GM12891 (cell line): ENCODE measurements around the gene PRR7.
A peak's percentile ranks its signal among the peaks of the same experiment; 100 is the strongest.

ENCODE experiments used
- DNase-seq: peaks from one replicate; pipeline ENCODE4 v3.0.0; 2011; ENCODE audit warnings: low spot score; ENCODE audit not compliant: insufficient read length
- FAIRE-seq: peaks from 2 replicates; lab custom pipeline; 2011; peaks lifted over from hg19 to GRCh38; lab: Jason Lieb, UNC
- PAX5 ChIP-seq: IDR thresholded peaks from 2 replicates; pipeline ENCODE4 v1.6.1; 2011; ENCODE audit warnings: low read length, moderate library complexity, mild to moderate bottlenecking; ENCODE audit not compliant: insufficient read depth, severe bottlenecking
- POLR2A ChIP-seq: IDR thresholded peaks from 2 replicates; pipeline ENCODE4 v1.6.1; 2011; ENCODE audit warnings: low read depth, low read length, control low read depth
- POLR2AphosphoS5 ChIP-seq: IDR thresholded peaks from 2 replicates; pipeline ENCODE4 v1.6.1; 2011; ENCODE audit warnings: low read depth, low read length, control low read depth
- POU2F2 ChIP-seq: IDR thresholded peaks from 2 replicates; pipeline ENCODE4 v1.6.1; 2011; ENCODE audit warnings: low read depth, mild to moderate bottlenecking, control low read depth, low read length, moderate library complexity
- SPI1 ChIP-seq: IDR thresholded peaks from 2 replicates; pipeline ENCODE4 v1.6.1; 2011; ENCODE audit warnings: low read depth, low read length, control low read depth
- TAF1 ChIP-seq: IDR thresholded peaks from 2 replicates; pipeline ENCODE4 v1.6.1; 2011; ENCODE audit warnings: low read depth, low read length, control low read depth

PRR7 gene

GRCh38 chr5:177468685-177469628 is 22.3 kb downstream of the PRR7 start:
- FAIRE-seq: no peak
- TF ChIP-seq POLR2AphosphoS5: no peak
- no peak for TF ChIP-seq POU2F2
- no peak for TF ChIP-seq PAX5
- TF ChIP-seq POLR2A: no peak
- TF ChIP-seq SPI1: no peak
- TF ChIP-seq TAF1: no peak
- DNase-seq: no peak

DNA sequence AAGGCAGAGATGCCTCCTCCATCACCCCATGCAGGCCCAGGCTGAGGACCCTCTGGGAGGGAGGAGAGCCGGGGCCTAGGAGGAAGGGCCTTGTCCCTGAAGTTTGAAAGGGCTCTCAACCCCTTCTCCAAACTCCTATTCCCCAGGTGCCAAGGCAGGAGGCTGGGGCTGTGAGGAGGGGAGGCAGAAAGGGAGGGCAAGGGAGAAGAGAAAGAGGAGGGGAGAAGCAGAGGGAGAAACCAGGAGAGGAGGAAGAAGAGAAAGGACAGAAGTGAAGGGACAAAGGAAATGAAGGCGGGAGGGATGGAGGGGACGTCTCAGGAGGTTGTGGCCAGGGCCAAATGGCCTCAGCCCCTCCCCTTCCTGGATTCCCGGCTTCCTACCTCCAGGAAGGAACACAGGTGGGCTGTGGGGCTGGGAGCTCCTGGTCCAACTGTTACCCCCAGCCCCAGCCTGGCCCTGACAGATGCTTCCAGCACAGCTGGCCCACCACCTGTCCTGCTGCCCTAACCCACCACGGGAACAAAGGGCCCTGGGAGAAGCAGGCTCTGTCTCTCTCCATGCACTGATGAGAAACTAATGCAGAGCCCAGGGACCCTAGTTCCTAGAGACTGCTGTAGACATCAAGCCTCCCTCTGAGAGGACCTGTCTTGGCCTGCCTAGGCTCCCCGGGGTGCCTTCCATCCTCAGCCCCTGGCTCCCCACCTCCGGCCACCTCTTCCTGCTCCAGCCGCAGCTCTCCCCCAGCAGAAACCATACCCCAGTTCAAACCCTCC is 23.3 kb downstream of the PRR7 start:
- TF ChIP-seq TAF1 (no peak), PAX5 (no peak), POLR2AphosphoS5 (no peak), POU2F2 (no peak), SPI1 (no peak), POLR2A (no peak)
- DNase-seq: no peak
- no peak for FAIRE-seq

GRCh38 chr5:177470759-177471536 is 24.3 kb downstream of the PRR7 start:
- DNase-seq (no peak), FAIRE-seq (peak; percentile 70)
- TF ChIP-seq SPI1: no peak
- no peak for TF ChIP-seq POLR2A
- no peak for TF ChIP-seq POLR2AphosphoS5
- TF ChIP-seq PAX5: no peak

- TF ChIP-seq POU2F2 (no peak), POLR2AphosphoS5 (no peak), PAX5 (no peak), POLR2A (no peak), SPI1 (no peak)
- FAIRE-seq (peak; percentile 47), DNase-seq (no peak)
These were observed 25.2 kb downstream of the PRR7 start for GRCh38 chr5:177471610-177472356.

DNA sequence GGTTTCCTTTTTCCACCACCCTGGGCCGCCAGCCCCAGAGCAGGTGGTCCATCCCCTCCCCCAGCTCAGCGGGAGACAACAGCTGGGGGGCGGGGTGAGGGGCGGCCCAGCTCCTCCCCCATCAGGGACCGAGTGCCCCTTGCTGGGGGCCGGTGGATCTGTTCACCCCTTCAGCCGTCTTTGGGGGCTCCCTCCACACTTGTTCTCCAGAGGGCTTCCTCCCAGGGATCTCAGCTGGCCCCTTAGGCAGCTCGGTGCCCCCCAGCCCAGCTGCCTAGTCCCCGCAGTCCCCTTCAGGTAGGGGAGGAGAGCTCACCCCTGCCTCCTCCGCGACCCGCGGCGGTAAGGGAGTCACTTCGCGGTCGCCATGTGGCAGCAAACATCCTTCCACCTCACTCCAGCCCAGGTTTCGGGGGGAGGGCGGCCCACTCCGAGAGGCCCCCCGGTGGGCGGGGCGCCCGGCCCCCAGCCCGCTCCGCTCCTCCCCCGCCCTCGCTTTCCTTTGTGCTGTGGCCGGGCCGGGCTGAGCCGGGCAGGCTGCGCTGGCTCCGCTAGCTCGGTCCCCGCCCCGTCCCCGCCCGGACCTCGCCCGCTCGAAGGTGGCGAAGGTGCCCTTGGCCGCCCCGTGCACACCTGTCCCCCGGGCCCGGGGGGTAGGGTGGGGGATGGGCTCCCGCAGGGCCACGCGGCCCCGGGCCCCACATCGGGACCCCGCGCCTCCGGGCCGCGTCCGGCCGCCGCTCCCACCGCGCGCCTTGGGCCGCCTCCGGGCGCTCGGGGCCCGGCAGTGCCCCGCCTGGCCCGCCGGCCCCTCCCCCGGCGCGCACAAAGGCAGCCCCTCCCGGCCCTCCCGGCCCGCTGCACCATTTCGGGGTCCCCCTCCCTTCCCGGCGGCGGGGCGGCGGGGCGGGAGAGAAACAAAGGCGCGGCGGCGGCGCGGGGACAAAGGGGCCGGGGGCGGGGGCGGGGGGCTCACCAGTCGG is 26.1 kb downstream of the PRR7 start:
- FAIRE-seq: peak; percentile 94
- DNase-seq: peak; percentile 91
- TF ChIP-seq POLR2A: peak; percentile 61; the same call in 1 of the 2 replicates
- no peak for TF ChIP-seq POLR2AphosphoS5
- 0 out of 2 replicates have a peak, but pooled peaks have one; percentile 22 for TF ChIP-seq POU2F2

DNA sequence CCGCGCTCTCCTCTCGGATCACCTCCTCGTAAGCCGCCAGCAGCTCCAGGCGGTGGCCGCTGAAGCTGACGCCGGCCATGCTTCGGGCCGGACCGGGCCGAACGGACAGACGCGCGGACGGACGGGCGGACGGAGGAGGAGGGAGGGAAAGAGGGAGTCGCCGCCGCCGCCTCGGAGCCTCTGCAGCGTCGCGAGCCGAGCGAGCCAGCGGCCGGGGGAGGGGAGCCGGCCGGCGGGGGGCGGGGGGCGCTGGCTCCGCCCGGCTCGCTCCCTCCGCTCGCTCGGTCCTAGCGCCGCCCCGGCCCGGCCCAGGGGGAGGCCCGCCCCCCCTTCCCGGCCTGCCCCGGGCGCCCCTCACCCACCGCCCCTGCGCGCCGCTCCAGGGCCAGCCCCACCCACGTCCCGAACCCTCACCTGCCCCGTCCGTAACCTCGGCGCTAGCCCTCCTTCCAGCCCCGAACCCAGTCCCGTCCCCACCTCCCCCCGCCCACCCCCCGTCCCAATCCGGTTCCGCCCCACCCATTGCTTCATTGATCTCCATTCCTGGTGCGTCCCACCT is 26.9 kb downstream of the PRR7 start, which contains the start of gene DBN1:
TSS of gene DBN1 (minus strand) at position 192 of the 559 bp plus-strand sequence. CDS start at position 79, 113 bp downstream.
- DNase-seq (peak; percentile 95), FAIRE-seq (peak; percentile 76)
- TF ChIP-seq POLR2AphosphoS5: no peak
- no peak for TF ChIP-seq POLR2A
- TF ChIP-seq POU2F2: no peak
- TF ChIP-seq PAX5: no peak
- no peak for TF ChIP-seq TAF1
- TF ChIP-seq SPI1: no peak

GRCh38 chr5:177474002-177474476 is 27.4 kb downstream of the PRR7 start:
- DNase-seq (no peak), FAIRE-seq (no peak)
- TF ChIP-seq SPI1: no peak
- no peak for TF ChIP-seq POLR2A
- no peak for TF ChIP-seq POLR2AphosphoS5
- TF ChIP-seq PAX5: no peak
- no peak for TF ChIP-seq TAF1
- TF ChIP-seq POU2F2: no peak
